HG02588 (cell line): ENCODE measurements around the gene PKNOX2.

Source experiments
- ATAC-seq: cut with Tn5 transposase; IDR thresholded peaks from one replicate; pipeline ENCODE4 v1.9.1; 2021; ENCODE audit warnings: mild to moderate bottlenecking, moderate library complexity; ENCODE audit not compliant: unreplicated experiment

PKNOX2 gene

GRCh38 chr11:125457814-125458343 is 293.3 kb downstream of the PKNOX2 start:
- ATAC-seq, result no peak

- ATAC-seq, result no peak
Measured at GRCh38 chr11:125460275-125460674, 295.7 kb downstream of the PKNOX2 start.

- no peak for ATAC-seq
Measured at GRCh38 chr11:125463590-125464269, 299.2 kb downstream of the PKNOX2 start.

- ATAC-seq, result no peak
Measured at GRCh38 chr11:125464270-125464662, 299.7 kb downstream of the PKNOX2 start.

GRCh38 chr11:125464666-125465065 is 300.1 kb downstream of the PKNOX2 start:
- no peak for ATAC-seq

GRCh38 chr11:125465255-125465654 is 300.7 kb downstream of the PKNOX2 start:
- ATAC-seq, result no peak

GRCh38 chr11:125465701-125466100 is 301.1 kb downstream of the PKNOX2 start:
- ATAC-seq, result no peak

- ATAC-seq, result no peak
Measured at GRCh38 chr11:125468025-125468424, 303.5 kb downstream of the PKNOX2 start.

GRCh38 chr11:125468852-125469251 is 304.3 kb downstream of the PKNOX2 start:
- ATAC-seq, result no peak

GRCh38 chr11:125470355-125470754 is 305.8 kb downstream of the PKNOX2 start:
- no peak for ATAC-seq

- ATAC-seq, result no peak
Measured at GRCh38 chr11:125476721-125477120, 312.2 kb downstream of the PKNOX2 start.

GRCh38 chr11:125479137-125479536 is 314.6 kb downstream of the PKNOX2 start:
- ATAC-seq, result no peak

GRCh38 chr11:125481531-125481930 is 317.0 kb downstream of the PKNOX2 start:
- ATAC-seq, result no peak
